Glomerular visceral epithelial cell (primary cell): ENCODE measurements around the gene SPATA7.

Experiments used
- DNase-seq: peaks from one replicate; pipeline ENCODE4 v3.0.0-alpha.2; 2016; ENCODE audit errors: extremely low spot score

The SPATA7 gene

DNA sequence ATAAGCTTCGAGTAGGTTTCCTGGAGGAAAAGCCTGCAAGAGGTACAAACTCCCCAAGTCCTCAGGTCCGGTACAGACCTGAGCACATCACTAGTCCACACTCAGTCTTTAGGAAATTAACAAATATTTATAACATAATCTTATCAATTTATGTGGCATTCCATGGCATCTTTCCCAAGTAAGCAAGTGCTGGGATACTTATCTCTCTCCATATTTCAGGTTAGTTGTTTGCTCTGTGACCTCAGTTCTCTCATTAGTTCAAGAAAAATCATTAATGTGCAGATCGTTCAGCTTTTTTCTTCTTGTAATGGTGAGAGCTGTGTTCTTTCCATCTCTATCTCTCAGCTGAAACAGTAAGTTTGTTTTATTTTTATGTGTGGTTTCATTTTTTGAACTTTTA lies 34.7 kb downstream of the SPATA7 start:
- DNase-seq = no peak

- DNase-seq = no peak
Observed at GRCh38 chr14:88421286-88421685, 35.8 kb downstream of the SPATA7 start.

DNA sequence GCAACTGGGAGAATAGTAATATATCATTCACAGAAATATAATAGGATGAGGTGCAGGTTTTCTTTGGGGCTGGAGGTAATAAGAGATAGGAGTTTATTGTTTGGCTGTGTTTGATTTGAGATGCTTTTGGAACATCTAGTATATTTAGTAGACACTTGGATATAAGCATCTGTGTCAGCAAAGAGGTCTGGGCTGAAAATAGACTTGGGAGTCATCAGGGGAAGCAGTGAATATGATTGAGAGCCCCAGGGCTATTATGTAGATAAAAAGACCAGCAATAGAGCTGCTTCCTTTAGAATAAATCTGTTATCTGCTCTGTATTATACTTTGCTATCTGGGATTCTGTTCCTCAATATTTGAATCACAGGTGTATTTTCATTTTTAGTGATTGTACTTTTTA lies 36.6 kb downstream of the SPATA7 start:
- no peak for DNase-seq

GRCh38 chr14:88422919-88423650 lies 37.6 kb downstream of the SPATA7 start:
- DNase-seq = peak; percentile 23

- no peak for DNase-seq
Observed at GRCh38 chr14:88424573-88424972, 39.1 kb downstream of the SPATA7 start.

DNA sequence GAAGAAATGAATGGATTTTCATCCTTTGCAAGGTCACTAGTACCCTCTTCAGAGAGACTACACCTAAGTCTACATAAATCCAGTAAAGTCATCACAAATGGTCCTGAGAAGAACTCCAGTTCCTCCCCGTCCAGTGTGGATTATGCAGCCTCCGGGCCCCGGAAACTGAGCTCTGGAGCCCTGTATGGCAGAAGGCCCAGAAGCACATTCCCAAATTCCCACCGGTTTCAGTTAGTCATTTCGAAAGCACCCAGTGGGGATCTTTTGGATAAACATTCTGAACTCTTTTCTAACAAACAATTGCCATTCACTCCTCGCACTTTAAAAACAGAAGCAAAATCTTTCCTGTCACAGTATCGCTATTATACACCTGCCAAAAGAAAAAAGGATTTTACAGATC lies 40.8 kb downstream of the SPATA7 start:
- DNase-seq = no peak

DNA sequence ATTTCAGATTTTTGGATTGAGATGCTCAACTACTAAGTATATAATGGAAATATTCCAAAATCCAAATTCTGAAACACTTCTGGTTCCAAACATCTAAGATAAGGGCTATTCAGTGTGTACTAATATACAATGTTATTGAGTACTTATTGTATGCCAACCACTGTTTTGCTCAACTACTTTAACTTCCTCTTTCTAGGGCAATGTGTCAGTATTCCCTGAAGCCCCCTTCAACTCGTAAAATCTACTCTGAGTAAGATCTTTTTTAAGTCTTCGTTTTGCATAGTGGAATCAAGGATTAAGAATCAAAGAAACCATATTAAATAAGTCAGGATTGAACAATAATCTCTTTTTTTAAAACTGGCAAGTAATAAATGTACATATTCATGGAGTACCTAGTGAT lies 45.5 kb downstream of the SPATA7 start:
- no peak for DNase-seq

GRCh38 chr14:88437658-88438057 lies 52.2 kb downstream of the SPATA7 start:
- no peak for DNase-seq

DNA sequence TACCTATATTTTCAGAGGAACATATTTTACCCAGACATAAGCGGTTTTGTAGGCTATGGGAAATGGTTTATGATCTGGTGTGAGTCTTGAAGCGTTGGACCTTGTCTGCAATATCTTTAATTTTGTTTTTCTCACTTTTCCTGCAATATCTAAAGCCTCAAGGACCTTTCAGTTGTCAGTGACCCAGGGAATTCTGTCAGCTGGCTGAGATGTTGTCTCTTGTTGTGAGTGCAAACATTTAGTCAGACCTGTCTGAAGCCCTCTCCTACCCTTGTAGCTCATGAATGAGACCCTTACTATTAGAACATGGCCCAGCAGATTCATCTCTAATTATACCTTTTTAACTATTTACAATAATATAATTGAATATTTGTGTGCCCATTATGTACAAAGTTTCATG lies 53.6 kb downstream of the SPATA7 start:
- DNase-seq = no peak

- DNase-seq = no peak
Observed at GRCh38 chr14:88452231-88452630, 66.8 kb downstream of the SPATA7 start.

DNA sequence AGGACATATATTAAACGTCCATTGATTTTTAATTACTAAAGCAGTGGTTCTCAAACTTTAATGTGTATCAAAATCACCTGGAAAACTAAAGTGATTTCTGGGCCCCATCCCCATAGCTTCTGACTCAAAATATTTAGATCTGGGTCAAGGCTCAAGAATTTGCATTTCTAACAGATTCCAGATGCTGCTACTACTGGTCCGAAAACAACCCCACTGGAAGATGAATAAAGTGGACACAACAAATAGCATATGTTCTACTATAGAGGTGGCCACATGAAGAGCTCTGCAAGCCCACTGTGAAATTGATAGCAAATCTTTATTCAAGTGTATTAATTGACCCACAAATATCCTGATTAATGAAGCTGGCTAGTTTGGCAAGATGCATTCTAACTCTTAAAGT lies 69.4 kb downstream of the SPATA7 start:
- DNase-seq = no peak

DNA sequence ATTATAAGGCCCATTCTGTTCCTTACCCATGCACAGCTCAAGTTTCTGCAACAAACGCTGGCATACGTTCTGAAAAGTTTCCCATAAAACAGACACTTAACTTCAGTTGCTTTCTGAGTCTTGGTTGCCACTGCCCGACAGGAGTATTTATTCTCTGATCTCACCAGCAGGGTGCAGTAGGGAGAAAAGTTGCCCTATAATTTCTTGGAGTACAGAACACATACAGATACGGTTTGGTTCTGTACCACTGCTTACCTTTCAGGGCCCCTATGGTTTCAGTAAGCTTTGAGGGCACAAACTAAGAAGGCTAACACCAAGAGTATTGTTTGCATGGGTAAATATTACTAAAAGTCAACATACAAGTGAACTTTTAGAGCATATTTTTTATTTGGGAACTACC lies 77.9 kb downstream of the SPATA7 start:
- DNase-seq = no peak

- no peak for DNase-seq
Observed at GRCh38 chr14:88468406-88468805, 82.9 kb downstream of the SPATA7 start.

GRCh38 chr14:88470542-88471440 lies 85.3 kb downstream of the SPATA7 start:
- DNase-seq = no peak

DNA sequence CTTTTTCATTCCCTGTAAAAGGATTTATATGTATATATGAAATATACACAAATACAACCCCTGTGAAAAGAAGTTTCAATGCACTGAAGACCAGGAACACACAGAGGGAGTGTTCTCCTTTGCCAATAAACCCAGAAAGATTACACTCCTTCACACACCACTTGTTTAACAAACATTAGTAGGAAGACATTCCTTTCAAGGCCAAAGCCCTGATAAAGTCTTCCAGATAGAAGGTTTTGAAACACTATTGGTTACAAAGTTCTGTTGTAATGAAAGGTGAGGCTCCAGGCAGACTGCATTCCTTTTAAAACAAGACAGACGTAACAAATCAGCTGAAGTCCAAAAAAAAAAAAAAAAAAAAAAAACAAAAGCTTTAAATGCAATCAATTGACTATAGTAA lies 88.3 kb downstream of the SPATA7 start:
- DNase-seq = no peak

DNA sequence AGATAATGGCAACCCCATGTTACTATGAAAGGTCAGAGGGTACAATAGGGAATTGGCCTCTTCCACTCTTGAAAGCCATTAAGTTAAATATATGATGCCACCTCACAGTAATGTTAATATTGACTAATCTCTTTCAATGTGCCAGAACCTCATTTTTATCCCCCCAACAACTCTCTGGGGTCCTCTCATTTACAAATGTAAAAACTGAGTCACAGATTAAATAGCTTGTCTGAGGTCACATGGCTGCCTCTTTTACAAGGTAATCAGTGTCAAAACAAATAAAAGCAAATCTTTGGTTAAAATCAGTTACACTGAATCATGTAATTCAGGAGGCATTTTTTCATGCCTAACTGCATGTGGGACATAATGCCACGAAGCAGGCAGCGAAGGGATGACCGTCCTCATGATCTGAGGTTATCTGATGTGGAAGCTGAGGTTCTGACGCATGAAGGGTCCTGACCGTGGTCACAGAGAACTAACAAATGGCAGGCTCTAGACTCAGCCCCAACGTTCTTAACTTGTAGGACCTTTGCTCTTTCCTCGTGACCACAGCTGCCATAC lies 90.8 kb downstream of the SPATA7 start:
- DNase-seq = no peak

- DNase-seq = no peak
Observed at GRCh38 chr14:88476825-88477224, 91.4 kb downstream of the SPATA7 start.

- no peak for DNase-seq
Observed at GRCh38 chr14:88477513-88478250, 92.2 kb downstream of the SPATA7 start.

- DNase-seq = no peak
Observed at GRCh38 chr14:88478931-88479330, 93.5 kb downstream of the SPATA7 start.

GRCh38 chr14:88479574-88479987 lies 94.1 kb downstream of the SPATA7 start:
- DNase-seq = no peak

DNA sequence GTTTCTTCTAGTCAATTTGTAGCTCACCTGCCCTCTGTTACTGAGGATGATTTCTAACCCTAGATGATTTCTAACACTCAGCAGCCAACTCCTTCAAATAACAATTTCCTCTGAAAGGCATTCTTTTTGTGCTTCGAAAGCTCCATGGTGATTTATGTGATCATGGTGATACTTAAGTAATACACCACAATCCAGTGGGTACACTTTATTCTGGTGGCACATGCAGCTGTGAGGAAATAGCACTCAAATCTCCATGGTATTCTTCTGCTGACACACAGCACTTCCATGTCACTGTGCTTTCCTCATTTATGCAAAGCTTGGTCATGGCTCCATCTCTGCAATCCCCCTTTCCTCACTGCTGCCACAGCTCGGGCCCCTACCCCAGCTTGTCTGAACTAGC lies 95.6 kb downstream of the SPATA7 start:
- no peak for DNase-seq

GRCh38 chr14:88481794-88482193 lies 96.3 kb downstream of the SPATA7 start:
- no peak for DNase-seq
